WTC11 (cell line): Measurements from ENCODE around the gene ECSCR. TPM values are rescaled to one million over a fixed set of nuclear protein-coding genes. Genes with fewer than 3 reads are reported as not detected.

ENCODE experiments used
- ATF3 ChIP-seq: sonication (generic); formaldehyde crosslinking; conservative IDR thresholded peaks from 2 replicates; pipeline ENCODE4 v1.8.1; 2022; ENCODE audit warnings: mild to moderate bottlenecking, missing genetic modification reagents
- ATF6 ChIP-seq: sonication (generic); formaldehyde crosslinking; IDR thresholded peaks from 2 replicates; pipeline ENCODE4 v1.8.1; 2023; ENCODE audit warnings: mild to moderate bottlenecking, missing genetic modification reagents
- CBFB ChIP-seq: sonication (generic); formaldehyde crosslinking; IDR thresholded peaks from 2 replicates; pipeline ENCODE4 v1.8.1; 2022; ENCODE audit warnings: mild to moderate bottlenecking, low read depth, missing genetic modification reagents
- CREM ChIP-seq: sonication (generic); formaldehyde crosslinking; IDR thresholded peaks from 2 replicates; pipeline ENCODE4 v1.8.1; 2022; ENCODE audit warnings: mild to moderate bottlenecking, missing genetic modification reagents, moderate library complexity
- E2F5 ChIP-seq: sonication (generic); formaldehyde crosslinking; IDR thresholded peaks from 2 replicates; pipeline ENCODE4 v1.8.1; 2022; ENCODE audit warnings: mild to moderate bottlenecking, moderate library complexity, missing genetic modification reagents
- ELF4 ChIP-seq: sonication (generic); formaldehyde crosslinking; IDR thresholded peaks from 2 replicates; pipeline ENCODE4 v1.8.1; 2022; ENCODE audit warnings: low read depth, mild to moderate bottlenecking, moderate library complexity, missing genetic modification reagents
- EMX1 ChIP-seq: fragments of 250-450 bp; sonication (Bioruptor Pico); IDR thresholded peaks from 2 replicates; pipeline ENCODE4 v1.8.0; 2021; ENCODE audit warnings: mild to moderate bottlenecking
- ERG ChIP-seq: fragments of 250-450 bp; sonication (Bioruptor Pico); IDR thresholded peaks from 2 replicates; pipeline ENCODE4 v1.8.0; 2021; ENCODE audit warnings: mild to moderate bottlenecking
- FOXK1 ChIP-seq: sonication (generic); formaldehyde crosslinking; IDR thresholded peaks from 2 replicates; pipeline ENCODE4 v1.8.0; 2022; ENCODE audit warnings: mild to moderate bottlenecking, moderate library complexity, missing genetic modification reagents
- HMGA2 ChIP-seq: fragments of 250-450 bp; sonication (Bioruptor Pico); IDR thresholded peaks from 2 replicates; pipeline ENCODE4 v1.4.0; 2021; ENCODE audit warnings: mild to moderate bottlenecking, moderate library complexity
- IRF2 ChIP-seq: sonication (generic); formaldehyde crosslinking; IDR thresholded peaks from 2 replicates; pipeline ENCODE4 v1.8.0; 2022; ENCODE audit warnings: low read depth, missing genetic modification reagents, borderline replicate concordance
- NFATC4 ChIP-seq: fragments of 250-450 bp; sonication (Bioruptor Pico); IDR thresholded peaks from 2 replicates; pipeline ENCODE4 v1.9.0; 2021; ENCODE audit warnings: mild to moderate bottlenecking
- NR2C2 ChIP-seq: sonication (generic); formaldehyde crosslinking; IDR thresholded peaks from 2 replicates; pipeline ENCODE4 v1.8.0; 2022; ENCODE audit warnings: mild to moderate bottlenecking, missing genetic modification reagents
- NR3C1 ChIP-seq: sonication (generic); formaldehyde crosslinking; conservative IDR thresholded peaks from 2 replicates; pipeline ENCODE4 v1.8.1; 2023; ENCODE audit warnings: low read depth, mild to moderate bottlenecking, missing genetic modification reagents
- RORB ChIP-seq: fragments of 250-450 bp; sonication (Bioruptor Pico); IDR thresholded peaks from 2 replicates; pipeline ENCODE4 v1.9.0; 2021; ENCODE audit warnings: mild to moderate bottlenecking
- TEAD1 ChIP-seq: sonication (generic); formaldehyde crosslinking; IDR thresholded peaks from 2 replicates; pipeline ENCODE4 v1.8.0; 2022; ENCODE audit warnings: mild to moderate bottlenecking, missing genetic modification reagents
- ZBTB21 ChIP-seq: sonication (generic); formaldehyde crosslinking; IDR thresholded peaks from 2 replicates; pipeline ENCODE4 v1.8.1; 2023; ENCODE audit warnings: mild to moderate bottlenecking, missing genetic modification reagents, borderline replicate concordance
- ZNF121 ChIP-seq: sonication (generic); formaldehyde crosslinking; IDR thresholded peaks from 2 replicates; pipeline ENCODE4 v1.8.0; 2023; ENCODE audit warnings: missing genetic modification reagents
- ZNF219 ChIP-seq: sonication (generic); formaldehyde crosslinking; IDR thresholded peaks from 2 replicates; pipeline ENCODE4 v1.8.0; 2023; ENCODE audit warnings: missing genetic modification reagents, mild to moderate bottlenecking, borderline replicate concordance
- ZNF263 ChIP-seq: sonication (generic); formaldehyde crosslinking; IDR thresholded peaks from 2 replicates; pipeline ENCODE4 v1.8.1; 2022; ENCODE audit warnings: low read depth, mild to moderate bottlenecking, moderate library complexity, missing genetic modification reagents
- ZNF416 ChIP-seq: fragments of 250-450 bp; sonication (Bioruptor Pico); IDR thresholded peaks from 2 replicates; pipeline ENCODE4 v1.9.0; 2021; ENCODE audit warnings: mild to moderate bottlenecking, inconsistent platforms
- ZNF532 ChIP-seq: fragments of 250-450 bp; sonication (Bioruptor Pico); IDR thresholded peaks from 2 replicates; pipeline ENCODE4 v1.9.0; 2021; ENCODE audit warnings: mild to moderate bottlenecking, borderline replicate concordance
- total RNA-seq: library from RNA; stranded (reverse); gene quantifications from 3 replicates; pipeline ENCODE4 v1.2.3, GENCODE V29; 2021
- TF ChIP-seq, protein P1 (sequence below): sonication (generic); formaldehyde crosslinking; IDR thresholded peaks from 2 replicates; pipeline ENCODE4 v1.8.0; 2023; ENCODE audit warnings: mild to moderate bottlenecking, missing genetic modification reagents
- TF ChIP-seq, protein P2 (sequence below): sonication (generic); formaldehyde crosslinking; IDR thresholded peaks from 2 replicates; pipeline ENCODE4 v1.8.0; 2022; ENCODE audit warnings: mild to moderate bottlenecking, missing genetic modification reagents

The ECSCR gene
- total RNA-seq, 1 experiment from 2014 or later = 2.7 TPM

DNA sequence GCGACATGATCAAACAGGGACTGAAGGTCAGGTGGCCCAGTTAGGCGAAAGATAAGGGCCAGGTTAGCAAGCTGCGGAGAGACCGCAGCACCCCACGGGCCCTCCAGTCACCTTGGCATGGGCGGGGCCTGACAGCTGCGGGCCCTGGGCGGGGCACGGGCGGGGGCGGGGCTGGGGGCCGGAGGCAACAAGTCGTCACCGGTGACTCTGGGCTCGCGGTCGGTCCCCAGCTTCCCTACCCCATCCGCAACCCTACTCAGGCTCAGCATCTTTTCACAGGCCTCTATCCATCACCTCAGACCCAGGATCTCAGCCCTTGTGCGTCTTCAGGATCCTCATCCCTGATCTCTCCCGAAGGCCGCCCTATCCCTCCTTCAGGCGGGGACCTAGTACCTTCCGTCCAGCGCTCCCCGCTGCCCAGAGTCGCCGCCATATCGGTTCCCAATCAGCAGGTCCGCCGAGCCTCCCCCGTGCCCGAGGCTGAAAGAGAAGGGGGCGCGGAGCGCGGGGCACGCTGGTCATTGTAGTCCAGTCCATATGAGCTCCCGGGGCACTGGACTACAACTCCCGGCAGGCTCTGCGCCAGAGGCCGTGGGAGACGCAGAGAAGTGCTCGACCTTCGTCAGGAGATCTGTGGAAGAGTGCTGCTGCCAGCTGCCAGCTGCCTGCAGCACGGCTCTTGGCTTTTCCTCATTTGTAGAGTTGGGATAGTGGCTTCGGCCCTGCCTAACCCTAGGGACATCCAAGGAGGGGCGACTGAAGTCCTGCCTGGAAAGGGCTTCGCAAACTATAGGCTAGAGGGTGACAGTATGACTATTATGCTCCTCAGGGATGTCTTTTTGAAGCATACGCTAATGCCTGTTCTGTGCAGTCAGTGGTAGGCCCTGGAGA is 23.3 kb downstream of the ECSCR start, which contains the start of gene DNAJC18 (continued):
- no peak for TF ChIP-seq ZNF532 (CRISPR knock-in tag)
- no peak for TF ChIP-seq CBFB
- TF ChIP-seq ATF3 (CRISPR knock-in tag) = no peak
- peak; percentile 53; the same call in 1 of the 2 replicates for TF ChIP-seq E2F5 (CRISPR knock-in tag)
- TF ChIP-seq NFATC4 (CRISPR knock-in tag) = no peak
- TF ChIP-seq ZNF219 (CRISPR knock-in tag) = no peak
- peak; percentile 58; the same call in 1 of the 2 replicates for TF ChIP-seq TEAD1 (CRISPR knock-in tag)
- no peak for TF ChIP-seq ZBTB21 (CRISPR knock-in tag)
- no peak for TF ChIP-seq ZNF263 (CRISPR knock-in tag)
- TF ChIP-seq ELF4 (CRISPR knock-in tag) = no peak
- no peak for TF ChIP-seq ATF6 (CRISPR knock-in tag)
- TF ChIP-seq HMGA2 (CRISPR knock-in tag) = no peak
- no peak for TF ChIP-seq ZNF121 (CRISPR knock-in tag)
- TF ChIP-seq EMX1 = no peak
- TF ChIP-seq, protein P1, sequence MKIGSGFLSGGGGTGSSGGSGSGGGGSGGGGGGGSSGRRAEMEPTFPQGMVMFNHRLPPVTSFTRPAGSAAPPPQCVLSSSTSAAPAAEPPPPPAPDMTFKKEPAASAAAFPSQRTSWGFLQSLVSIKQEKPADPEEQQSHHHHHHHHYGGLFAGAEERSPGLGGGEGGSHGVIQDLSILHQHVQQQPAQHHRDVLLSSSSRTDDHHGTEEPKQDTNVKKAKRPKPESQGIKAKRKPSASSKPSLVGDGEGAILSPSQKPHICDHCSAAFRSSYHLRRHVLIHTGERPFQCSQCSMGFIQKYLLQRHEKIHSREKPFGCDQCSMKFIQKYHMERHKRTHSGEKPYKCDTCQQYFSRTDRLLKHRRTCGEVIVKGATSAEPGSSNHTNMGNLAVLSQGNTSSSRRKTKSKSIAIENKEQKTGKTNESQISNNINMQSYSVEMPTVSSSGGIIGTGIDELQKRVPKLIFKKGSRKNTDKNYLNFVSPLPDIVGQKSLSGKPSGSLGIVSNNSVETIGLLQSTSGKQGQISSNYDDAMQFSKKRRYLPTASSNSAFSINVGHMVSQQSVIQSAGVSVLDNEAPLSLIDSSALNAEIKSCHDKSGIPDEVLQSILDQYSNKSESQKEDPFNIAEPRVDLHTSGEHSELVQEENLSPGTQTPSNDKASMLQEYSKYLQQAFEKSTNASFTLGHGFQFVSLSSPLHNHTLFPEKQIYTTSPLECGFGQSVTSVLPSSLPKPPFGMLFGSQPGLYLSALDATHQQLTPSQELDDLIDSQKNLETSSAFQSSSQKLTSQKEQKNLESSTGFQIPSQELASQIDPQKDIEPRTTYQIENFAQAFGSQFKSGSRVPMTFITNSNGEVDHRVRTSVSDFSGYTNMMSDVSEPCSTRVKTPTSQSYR (CRISPR knock-in tag) = no peak
- no peak for TF ChIP-seq ZNF416 (CRISPR knock-in tag)
- no peak for TF ChIP-seq FOXK1
- TF ChIP-seq IRF2 (CRISPR knock-in tag) = no peak
- peak; percentile 72; the same call in 1 of the 2 replicates for TF ChIP-seq NR3C1 (CRISPR knock-in tag)
- no peak for TF ChIP-seq ERG (CRISPR knock-in tag)
- TF ChIP-seq, protein P2, sequence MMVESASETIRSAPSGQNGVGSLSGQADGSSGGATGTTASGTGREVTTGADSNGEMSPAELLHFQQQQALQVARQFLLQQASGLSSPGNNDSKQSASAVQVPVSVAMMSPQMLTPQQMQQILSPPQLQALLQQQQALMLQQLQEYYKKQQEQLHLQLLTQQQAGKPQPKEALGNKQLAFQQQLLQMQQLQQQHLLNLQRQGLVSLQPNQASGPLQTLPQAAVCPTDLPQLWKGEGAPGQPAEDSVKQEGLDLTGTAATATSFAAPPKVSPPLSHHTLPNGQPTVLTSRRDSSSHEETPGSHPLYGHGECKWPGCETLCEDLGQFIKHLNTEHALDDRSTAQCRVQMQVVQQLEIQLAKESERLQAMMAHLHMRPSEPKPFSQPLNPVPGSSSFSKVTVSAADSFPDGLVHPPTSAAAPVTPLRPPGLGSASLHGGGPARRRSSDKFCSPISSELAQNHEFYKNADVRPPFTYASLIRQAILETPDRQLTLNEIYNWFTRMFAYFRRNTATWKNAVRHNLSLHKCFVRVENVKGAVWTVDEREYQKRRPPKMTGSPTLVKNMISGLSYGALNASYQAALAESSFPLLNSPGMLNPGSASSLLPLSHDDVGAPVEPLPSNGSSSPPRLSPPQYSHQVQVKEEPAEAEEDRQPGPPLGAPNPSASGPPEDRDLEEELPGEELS = no peak
- TF ChIP-seq CREM (CRISPR knock-in tag) = no peak
- no peak for TF ChIP-seq NR2C2 (CRISPR knock-in tag)
- no peak for TF ChIP-seq RORB (CRISPR knock-in tag)
